H1 (cell line): ENCODE results near the gene SCP2.

Experiments
- CTCF ChIP-seq, 3 experiments: IDR thresholded peaks; 1 replicate in 2 of 3; 2 replicates in 1 of 3; pipeline versions ENCODE4 v1.5.1 to v1.6.1; 2011; ENCODE audit warnings: low read length in 3 of 3, mild to moderate bottlenecking in 3 of 3, inconsistent platforms in 2 of 3, low read depth in 1 of 3, moderate library complexity in 1 of 3; ENCODE audit not compliant: insufficient read depth in 1 of 3; ENCODE audit errors: control extremely low read depth in 1 of 3
- SP1 ChIP-seq: IDR thresholded peaks from 2 replicates; pipeline ENCODE4 v1.6.1; 2011; ENCODE audit warnings: low read depth, low read length

DNA sequence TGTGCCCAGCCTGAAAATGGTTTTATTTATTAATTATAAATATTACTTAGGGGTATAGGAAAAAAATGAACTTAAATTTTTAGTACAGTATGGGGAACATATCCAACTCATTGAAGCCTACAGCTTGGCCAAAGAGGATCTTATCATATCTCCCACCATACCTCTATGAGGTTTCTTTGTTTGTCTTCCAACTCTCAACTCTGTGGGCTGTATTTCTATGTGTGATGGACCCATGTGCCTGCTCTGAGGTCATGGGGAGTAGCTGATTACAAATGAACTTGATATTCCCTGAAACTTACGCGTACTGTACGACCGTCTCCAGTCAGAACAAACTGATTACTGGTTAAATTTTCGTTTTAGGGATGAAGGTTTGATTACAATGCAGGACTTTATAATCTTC lies 93.5 kb downstream of the SCP2 start:
- TF ChIP-seq CTCF (IDR thresholded peaks at IDR 0.05; ENCODE audit: control extremely low read depth in 1 of 3, insufficient read depth in 1 of 3, low read depth in 1 of 3, low read length in 3 of 3) (no peak), SP1 (no peak)
